IMR-90 (cell line): ENCODE results near the gene ZNF292. TPM values are rescaled to one million over a fixed set of nuclear protein-coding genes. Genes with fewer than 3 reads are reported as not detected.

Experiments used
- ATAC-seq: fragments of 200-7000 bp; cut with Tn5 transposase; 2 replicates; pipeline ENCODE4 v1.9.1; 2020; ENCODE audit warnings: low read depth, mild to moderate bottlenecking, moderate library complexity
- BruUV-seq: library from RNA; stranded (reverse); fragments of 400-500 nt; replicated peaks from 2 replicates; lab custom pipeline; 2021; lab: Mats Ljungman, UMichigan
- CTCF ChIA-PET: fragments of 300-600 bp; formaldehyde crosslinking; extraction: SDS; loops from one replicate; lab custom pipeline; 2021; ENCODE audit warnings: antibody characterized with exemption; lab: Yijun Ruan, JAX
- POLR2A ChIA-PET: fragments of 300-600 bp; sonication (Branson Sonifier 250); formaldehyde crosslinking; loops from one replicate; lab custom pipeline; 2022; ENCODE audit warnings: antibody characterized with exemption; ENCODE audit not compliant: unreplicated experiment; lab: Charles Lee
- DNase-seq: peaks from one replicate; pipeline ENCODE4 v3.0.0; 2013
- H2AFZ ChIP-seq: replicated peaks from 2 replicates; pipeline ENCODE3; 2013; ENCODE audit warnings: low read length, mild to moderate bottlenecking; ENCODE audit not compliant: poor library complexity
- H2AK5ac ChIP-seq: 2 replicates; pipeline ENCODE4 v1.6.1; 2013; ENCODE audit warnings: low read depth, low read length, inconsistent platforms
- H2AK9ac ChIP-seq: replicated peaks from 2 replicates; pipeline ENCODE3; 2013; ENCODE audit warnings: mild to moderate bottlenecking, low read depth, low read length, moderate library complexity; ENCODE audit not compliant: poor library complexity
- H2BK120ac ChIP-seq: 2 replicates; pipeline ENCODE4 v1.6.1; 2013; ENCODE audit warnings: low read depth, low read length, inconsistent platforms
- H2BK15ac ChIP-seq: 3 replicates; pipeline ENCODE4 v1.6.1; 2013; ENCODE audit warnings: low read depth, low read length, inconsistent platforms
- H2BK20ac ChIP-seq: 2 replicates; pipeline ENCODE4 v1.6.1; 2013; ENCODE audit warnings: low read depth, mild to moderate bottlenecking, inconsistent platforms, low read length, moderate library complexity
- H2BK5ac ChIP-seq: 2 replicates; pipeline ENCODE4 v1.6.1; 2013; ENCODE audit warnings: mild to moderate bottlenecking, low read depth, low read length, inconsistent platforms; ENCODE audit not compliant: poor library complexity, severe bottlenecking
- H3K14ac ChIP-seq: replicated peaks from 2 replicates; pipeline ENCODE4 v1.6.1; 2013; ENCODE audit warnings: low read depth, low read length, inconsistent platforms
- H3K18ac ChIP-seq: 2 replicates; pipeline ENCODE4 v1.6.1; 2013; ENCODE audit warnings: low read depth, low read length, control low read depth
- H3K23ac ChIP-seq: 2 replicates; pipeline ENCODE4 v1.6.1; 2013; ENCODE audit warnings: low read depth, low read length, inconsistent platforms
- H3K27ac ChIP-seq: 2 replicates; pipeline ENCODE4 v1.5.1; 2013; ENCODE audit warnings: mild to moderate bottlenecking, control low read depth, low read length; ENCODE audit not compliant: insufficient read depth
- H3K27me3 ChIP-seq: 2 replicates; pipeline ENCODE4 v1.6.1; 2013; ENCODE audit warnings: low read length; ENCODE audit not compliant: control insufficient read depth, insufficient read depth
- H3K36me3 ChIP-seq: 2 replicates; pipeline ENCODE4 v1.6.1; 2013; ENCODE audit warnings: low read length, mixed read lengths; ENCODE audit not compliant: control insufficient read depth, insufficient read depth
- H3K4ac ChIP-seq: 2 replicates; pipeline ENCODE4 v1.6.1; 2013; ENCODE audit warnings: low read depth, low read length, inconsistent platforms
- H3K4me1 ChIP-seq: 2 replicates; pipeline ENCODE4 v1.6.1; 2013; ENCODE audit warnings: low read length, mixed read lengths; ENCODE audit not compliant: control insufficient read depth, insufficient read depth
- H3K4me2 ChIP-seq: 2 replicates; pipeline ENCODE4 v1.6.1; 2013; ENCODE audit warnings: low read depth, mild to moderate bottlenecking, control low read depth, low read length, moderate library complexity
- H3K4me3 ChIP-seq: 2 replicates; pipeline ENCODE4 v1.5.1; 2013; ENCODE audit warnings: low read depth, mild to moderate bottlenecking, control low read depth, low read length, moderate library complexity; ENCODE audit not compliant: insufficient read depth
- H3K56ac ChIP-seq: 2 replicates; pipeline ENCODE4 v1.6.1; 2013; ENCODE audit warnings: low read length, inconsistent platforms; ENCODE audit not compliant: insufficient read depth; ENCODE audit errors: extremely low read depth
- H3K79me1 ChIP-seq, 2 experiments: 2 replicates each; pipeline ENCODE4 v1.6.1; 2013; ENCODE audit warnings: low read length in 2 of 2, inconsistent platforms in 1 of 2, low read depth in 1 of 2
- H3K9ac ChIP-seq: 2 replicates; pipeline ENCODE4 v1.6.1; 2013; ENCODE audit warnings: low read depth, low read length, control low read depth
- H3K9me1 ChIP-seq: 2 replicates; pipeline ENCODE4 v1.6.1; 2013; ENCODE audit warnings: low read length, inconsistent platforms; ENCODE audit not compliant: insufficient read depth
- H3K9me3 ChIP-seq: 2 replicates; pipeline ENCODE4 v1.6.1; 2013; ENCODE audit warnings: low read length; ENCODE audit not compliant: control insufficient read depth, insufficient read depth
- H4K20me1 ChIP-seq: 2 replicates; pipeline ENCODE4 v1.6.1; 2013; ENCODE audit warnings: low read length, inconsistent platforms; ENCODE audit not compliant: insufficient read depth
- H4K5ac ChIP-seq: 2 replicates; pipeline ENCODE4 v1.6.1; 2013; ENCODE audit warnings: mild to moderate bottlenecking, low read depth, low read length, control low read depth
- H4K8ac ChIP-seq, 2 experiments: 2 replicates each; pipeline ENCODE4 v1.6.1; 2013; ENCODE audit warnings: low read depth in 2 of 2, low read length in 2 of 2, control low read depth in 1 of 2, inconsistent platforms in 1 of 2
- H4K91ac ChIP-seq: 2 replicates; pipeline ENCODE4 v1.6.1; 2013; ENCODE audit warnings: low read depth, low read length, inconsistent platforms; ENCODE audit not compliant: insufficient read depth
- BHLHE40 ChIP-seq: fragments of 150-350 bp; IDR thresholded peaks from 2 replicates; pipeline ENCODE4 v1.6.1; 2016; ENCODE audit warnings: mild to moderate bottlenecking, low read depth, low read length
- CEBPB ChIP-seq: IDR thresholded peaks from 2 replicates; pipeline ENCODE4 v1.6.1; 2012; ENCODE audit warnings: low read depth, low read length, improper control_type of control experiment
- CHD1 ChIP-seq: IDR thresholded peaks from 2 replicates; pipeline ENCODE4 v1.6.1; 2012; ENCODE audit warnings: low read depth, low read length, improper control_type of control experiment
- FOS ChIP-seq: fragments of 150-350 bp; IDR thresholded peaks from 2 replicates; pipeline ENCODE4 v1.6.1; 2016; ENCODE audit warnings: low read depth, low read length
- MAFK ChIP-seq: IDR thresholded peaks from 2 replicates; pipeline ENCODE4 v1.6.1; 2012; ENCODE audit warnings: low read depth, low read length, improper control_type of control experiment
- MAZ ChIP-seq: IDR thresholded peaks from 2 replicates; pipeline ENCODE4 v1.6.1; 2012; ENCODE audit warnings: low read depth, mild to moderate bottlenecking, low read length, improper control_type of control experiment, moderate library complexity, borderline replicate concordance
- MXI1 ChIP-seq: IDR thresholded peaks from 2 replicates; pipeline ENCODE4 v1.6.1; 2012; ENCODE audit warnings: low read depth, mild to moderate bottlenecking, low read length, moderate library complexity, borderline replicate concordance
- NFE2L2 ChIP-seq: fragments of 150-350 bp; IDR thresholded peaks from 2 replicates; pipeline ENCODE4 v1.6.1; 2016; ENCODE audit warnings: low read depth, mild to moderate bottlenecking, low read length
- POLR2A ChIP-seq: IDR thresholded peaks from 2 replicates; pipeline ENCODE4 v1.6.1; 2012; ENCODE audit warnings: mild to moderate bottlenecking, low read depth, low read length
- RAD21 ChIP-seq: IDR thresholded peaks from 2 replicates; pipeline ENCODE4 v1.6.1; 2012; ENCODE audit warnings: low read length, improper control_type of control experiment
- RCOR1 ChIP-seq: IDR thresholded peaks from 2 replicates; pipeline ENCODE4 v1.6.1; 2012; ENCODE audit warnings: mild to moderate bottlenecking, low read length, improper control_type of control experiment; ENCODE audit not compliant: insufficient replicate concordance
- RFX5 ChIP-seq: IDR thresholded peaks from 2 replicates; pipeline ENCODE4 v1.8.0; 2012; ENCODE audit warnings: low read depth, mild to moderate bottlenecking, low read length, moderate library complexity
- SMC3 ChIP-seq: fragments of 150-350 bp; IDR thresholded peaks from 2 replicates; pipeline ENCODE4 v1.6.1; 2016; ENCODE audit warnings: low read depth, mild to moderate bottlenecking, antibody characterized with exemption, low read length, moderate library complexity
- WGBS, 2 experiments: methylation state at CpG; one replicate each; pipeline versions ENCODE4 v1.1.5 to v1.1.7; 2013; ENCODE audit warnings: missing lambda C conversion rate in 2 of 2; ENCODE audit not compliant: insufficient read length in 1 of 2; ENCODE audit errors: extremely low coverage in 2 of 2; 5-methylcytosine and 5-hydroxymethylcytosine counted together
- dilution Hi-C: fragments of 300-500 bp; cut with HindIII; formaldehyde crosslinking; loops from one replicate; pipeline ENCODE4 v1.14.3; 2018; ENCODE audit warnings: low sequenced_read_pairs; ENCODE audit not compliant: unreplicated experiment
- in situ Hi-C: fragments of 300-500 bp; cut with MboI; formaldehyde crosslinking; loops from 3 replicates; pipeline ENCODE4 v1.14.3; 2019; ENCODE audit warnings: low sequenced_read_pairs, inconsistent platforms, mixed read lengths
- intact Hi-C: fragments of 100-400 bp; cut with micrococcal nuclease; formaldehyde crosslinking; loops from 2 replicates; pipeline ENCODE4 v1.10.0; 2022
- polyA plus RNA-seq, 3 experiments: library from polyadenylated mRNA; depleted of rRNA; stranded (reverse); fragments of >200 nt; gene quantifications; 2 replicates each; pipeline ENCODE4 v1.2.3, GENCODE V29; 2012; ENCODE audit warnings: low replicate concordance in 1 of 3
- total RNA-seq: library from RNA; depleted of rRNA; stranded (reverse); fragments of >200 nt; gene quantifications from 2 replicates; pipeline ENCODE4 v1.2.3, GENCODE V29; 2012
- TF ChIP-seq, protein P1 (sequence below): fragments of 150-350 bp; IDR thresholded peaks from 2 replicates; pipeline ENCODE4 v1.6.1; 2017; ENCODE audit warnings: mild to moderate bottlenecking, antibody characterized with exemption, low read length, low read depth
- TF ChIP-seq, protein P2 (sequence below): fragments of 150-350 bp; IDR thresholded peaks from 2 replicates; pipeline ENCODE4 v1.6.1; 2016; ENCODE audit warnings: low read depth, mild to moderate bottlenecking, low read length, moderate library complexity, borderline replicate concordance
- TF ChIP-seq, protein P3 (sequence below): conservative IDR thresholded peaks from 2 replicates; pipeline ENCODE4 v1.5.1; 2012; ENCODE audit warnings: mild to moderate bottlenecking, low read depth, low read length, improper control_type of control experiment

Gene ZNF292
- total and polyA plus RNA-seq, 2 of the 4 experiments (the other 2 are of a cell fraction): 5.5 to 28.3 TPM

DNA sequence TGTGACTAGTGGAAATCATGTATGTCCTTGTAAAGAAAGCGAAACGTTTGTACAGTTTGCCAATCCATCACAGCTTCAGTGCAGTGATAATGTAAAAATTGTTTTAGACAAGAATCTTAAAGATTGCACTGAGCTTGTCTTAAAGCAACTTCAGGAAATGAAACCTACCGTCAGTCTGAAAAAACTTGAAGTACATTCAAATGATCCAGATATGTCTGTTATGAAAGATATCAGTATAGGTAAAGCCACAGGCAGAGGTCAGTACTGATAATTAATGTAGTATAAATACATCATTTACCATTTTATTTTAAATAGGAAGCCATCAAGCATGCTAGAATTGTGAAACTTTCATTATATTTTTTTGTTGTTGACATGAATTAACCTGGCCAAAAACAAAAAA lies 106.2 kb downstream of the ZNF292 start:
- CTCF ChIA-PET: no interaction called here
- Histone ChIP-seq H4K91ac (no peak overlapping the region), H2BK15ac (no peak overlapping the region), H3K56ac (no peak overlapping the region), H2AK5ac (no peak overlapping the region), H4K8ac (no peak overlapping the region), H2BK20ac (no peak overlapping the region), H3K9ac (no peak overlapping the region), H3K23ac (no peak overlapping the region), H3K4me3 (no peak overlapping the region), H2BK120ac (no peak overlapping the region), H3K14ac (no peak overlapping the region), H3K27ac (no peak overlapping the region), H4K5ac (no peak overlapping the region), H2AFZ (no peak overlapping the region), H2BK5ac (no peak overlapping the region), H3K36me3 (peaks cover 14% of the 10 kb centered on the region), H3K18ac (no peak overlapping the region), H3K79me1 (peaks cover 15 to 26% of the 10 kb centered on the region in 2 experiments), H3K27me3 (no peaks in the 10 kb centered on the region), H3K9me3 (no peaks in the 10 kb centered on the region; the same call in 1 of the 2 replicates), H3K9me1 (no peaks in the 10 kb centered on the region), H4K20me1 (no peaks in the 10 kb centered on the region; the same call in 1 of the 2 replicates), H2AK9ac (no peak overlapping the region), H3K4me1 (no peaks in the 10 kb centered on the region), H3K4me2 (no peak overlapping the region), H3K4ac (no peak overlapping the region)
- dilution Hi-C loops (no loop called here), intact Hi-C loops (no loop called here), in situ Hi-C loops (no loop called here)
- ATAC-seq (no peak), DNase-seq (no peak)
- POLR2A ChIA-PET: no interaction called here
- WGBS, 2 experiments: no CpG with 5 or more reads among the region's 3 CpGs
- TF ChIP-seq, protein P1, sequence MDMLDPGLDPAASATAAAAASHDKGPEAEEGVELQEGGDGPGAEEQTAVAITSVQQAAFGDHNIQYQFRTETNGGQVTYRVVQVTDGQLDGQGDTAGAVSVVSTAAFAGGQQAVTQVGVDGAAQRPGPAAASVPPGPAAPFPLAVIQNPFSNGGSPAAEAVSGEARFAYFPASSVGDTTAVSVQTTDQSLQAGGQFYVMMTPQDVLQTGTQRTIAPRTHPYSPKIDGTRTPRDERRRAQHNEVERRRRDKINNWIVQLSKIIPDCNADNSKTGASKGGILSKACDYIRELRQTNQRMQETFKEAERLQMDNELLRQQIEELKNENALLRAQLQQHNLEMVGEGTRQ: no peak
- TF ChIP-seq RCOR1 (no peak), BHLHE40 (no peak), MXI1 (no peak), NFE2L2 (no peak), MAFK (no peak), CEBPB (no peak), CHD1 (no peak), MAZ (no peak), RAD21 (no peak), SMC3 (no peak), FOS (no peak), RFX5 (no peak), POLR2A (no peak)
- TF ChIP-seq, protein P2, sequence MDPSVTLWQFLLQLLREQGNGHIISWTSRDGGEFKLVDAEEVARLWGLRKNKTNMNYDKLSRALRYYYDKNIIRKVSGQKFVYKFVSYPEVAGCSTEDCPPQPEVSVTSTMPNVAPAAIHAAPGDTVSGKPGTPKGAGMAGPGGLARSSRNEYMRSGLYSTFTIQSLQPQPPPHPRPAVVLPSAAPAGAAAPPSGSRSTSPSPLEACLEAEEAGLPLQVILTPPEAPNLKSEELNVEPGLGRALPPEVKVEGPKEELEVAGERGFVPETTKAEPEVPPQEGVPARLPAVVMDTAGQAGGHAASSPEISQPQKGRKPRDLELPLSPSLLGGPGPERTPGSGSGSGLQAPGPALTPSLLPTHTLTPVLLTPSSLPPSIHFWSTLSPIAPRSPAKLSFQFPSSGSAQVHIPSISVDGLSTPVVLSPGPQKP: no peak
- TF ChIP-seq, protein P3, sequence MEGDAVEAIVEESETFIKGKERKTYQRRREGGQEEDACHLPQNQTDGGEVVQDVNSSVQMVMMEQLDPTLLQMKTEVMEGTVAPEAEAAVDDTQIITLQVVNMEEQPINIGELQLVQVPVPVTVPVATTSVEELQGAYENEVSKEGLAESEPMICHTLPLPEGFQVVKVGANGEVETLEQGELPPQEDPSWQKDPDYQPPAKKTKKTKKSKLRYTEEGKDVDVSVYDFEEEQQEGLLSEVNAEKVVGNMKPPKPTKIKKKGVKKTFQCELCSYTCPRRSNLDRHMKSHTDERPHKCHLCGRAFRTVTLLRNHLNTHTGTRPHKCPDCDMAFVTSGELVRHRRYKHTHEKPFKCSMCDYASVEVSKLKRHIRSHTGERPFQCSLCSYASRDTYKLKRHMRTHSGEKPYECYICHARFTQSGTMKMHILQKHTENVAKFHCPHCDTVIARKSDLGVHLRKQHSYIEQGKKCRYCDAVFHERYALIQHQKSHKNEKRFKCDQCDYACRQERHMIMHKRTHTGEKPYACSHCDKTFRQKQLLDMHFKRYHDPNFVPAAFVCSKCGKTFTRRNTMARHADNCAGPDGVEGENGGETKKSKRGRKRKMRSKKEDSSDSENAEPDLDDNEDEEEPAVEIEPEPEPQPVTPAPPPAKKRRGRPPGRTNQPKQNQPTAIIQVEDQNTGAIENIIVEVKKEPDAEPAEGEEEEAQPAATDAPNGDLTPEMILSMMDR: no peak
- no TSS peak for BruUV-seq
